ENCODE results near the gene DHX16. TPM values are rescaled to one million over a fixed set of nuclear protein-coding genes. Genes with fewer than 3 reads are reported as not detected.
A peak's percentile ranks its signal among the peaks of the same experiment; 100 is the strongest.

Gene DHX16
- total RNA-seq, 6 donors from 2014 or later, result 28.1 to 60.8 (median 31.8) TPM

- no peak for ATAC-seq (ENCODE audit: low FRiP score in 2 of 2)
- peaks cover 32 to 50% (median 37%) of the 10 kb centered on the region in 4 donors for H3K4me1 ChIP-seq
- H3K27ac ChIP-seq, result peak overlapping the region in 3 of 4 donors; percentile 31 to 74 (median 59)
- WGBS, 2 donors, result 37 to 51% methylated on average over 1 of the region's 1 CpG
- no peaks in the 10 kb centered on the region for H3K9me3 ChIP-seq
- TF ChIP-seq CTCF (IDR thresholded peaks at IDR 0.05), result peak in 1 of 6 experiments; percentile 8
- no peak for TF ChIP-seq POLR2AphosphoS5 (IDR thresholded peaks at IDR 0.05)
- DNase-seq, result no peak
- no peaks in the 10 kb centered on the region for H3K27me3 ChIP-seq
- peaks cover 22 to 50% (median 28%) of the 10 kb centered on the region in 4 donors for H3K36me3 ChIP-seq
- no peak overlapping the region for H3K4me3 ChIP-seq
These were observed 60.6 kb downstream of the DHX16 start for GRCh38 chr6:30612213-30612612.

GRCh38 chr6:30611856-30612194 is 61.0 kb downstream of the DHX16 start:
- Histone ChIP-seq H3K9me3 (no peaks in the 10 kb centered on the region), H3K27ac (peak overlapping the region in 2 of 4 donors; percentile 16 to 74), H3K27me3 (no peaks in the 10 kb centered on the region), H3K4me3 (no peak overlapping the region), H3K4me1 (peaks cover 32 to 50% (median 37%) of the 10 kb centered on the region in 4 donors), H3K36me3 (peaks cover 25 to 53% (median 30%) of the 10 kb centered on the region in 4 donors)
- DNase-seq, result no peak
- TF ChIP-seq CTCF (IDR thresholded peaks at IDR 0.05), result no peak
- TF ChIP-seq POLR2AphosphoS5 (IDR thresholded peaks at IDR 0.05), result no peak
- TF ChIP-seq POLR2A (IDR thresholded peaks at IDR 0.05), result no peak
- TF ChIP-seq EP300 (IDR thresholded peaks at IDR 0.05), result no peak
- ATAC-seq (ENCODE audit: low FRiP score in 2 of 2), result no peak
- WGBS, 2 donors, result 72 to 78% methylated on average over 2 of the region's 2 CpGs

- H3K27ac ChIP-seq, result peak overlapping the region in 2 of 4 donors; percentile 16 to 74
- no peak for DNase-seq
- TF ChIP-seq EP300 (IDR thresholded peaks at IDR 0.05) (no peak), POLR2A (IDR thresholded peaks at IDR 0.05) (no peak), CTCF (IDR thresholded peaks at IDR 0.05) (no peak), POLR2AphosphoS5 (IDR thresholded peaks at IDR 0.05) (no peak)
- WGBS, 2 donors, result 77% methylated on average over 9 of the region's 9 CpGs
- no peak for ATAC-seq (ENCODE audit: low FRiP score in 2 of 2)
- peaks cover 26 to 53% (median 33%) of the 10 kb centered on the region in 4 donors for H3K36me3 ChIP-seq
- no peaks in the 10 kb centered on the region for H3K27me3 ChIP-seq
- no peak overlapping the region for H3K4me3 ChIP-seq
- peaks cover 32 to 50% (median 37%) of the 10 kb centered on the region in 4 donors for H3K4me1 ChIP-seq
- H3K9me3 ChIP-seq, result no peaks in the 10 kb centered on the region
These were observed 61.5 kb downstream of the DHX16 start for GRCh38 chr6:30611150-30611855.

GRCh38 chr6:30610065-30610464 is 62.7 kb downstream of the DHX16 start:
- H3K9me3 ChIP-seq, result no peaks in the 10 kb centered on the region
- H3K36me3 ChIP-seq, result peaks cover 34 to 58% (median 43%) of the 10 kb centered on the region in 4 donors
- WGBS, 2 donors, result 84 to 89% methylated on average over 4 of the region's 4 CpGs
- ATAC-seq (ENCODE audit: low FRiP score in 2 of 2), result no peak
- no peaks in the 10 kb centered on the region for H3K27me3 ChIP-seq
- no peak overlapping the region for H3K4me3 ChIP-seq
- TF ChIP-seq POLR2A (IDR thresholded peaks at IDR 0.05) (no peak), POLR2AphosphoS5 (IDR thresholded peaks at IDR 0.05) (no peak), EP300 (IDR thresholded peaks at IDR 0.05) (no peak), CTCF (IDR thresholded peaks at IDR 0.05) (no peak)
- no peak for DNase-seq
- H3K4me1 ChIP-seq, result peaks cover 32 to 50% (median 37%) of the 10 kb centered on the region in 4 donors
- H3K27ac ChIP-seq, result peak overlapping the region in 1 of 4 donors; percentile 39

- TF ChIP-seq POLR2A (IDR thresholded peaks at IDR 0.05), result no peak
- no peak for TF ChIP-seq EP300 (IDR thresholded peaks at IDR 0.05)
- TF ChIP-seq POLR2AphosphoS5 (IDR thresholded peaks at IDR 0.05), result no peak
- TF ChIP-seq CTCF (IDR thresholded peaks at IDR 0.05), result no peak
- Histone ChIP-seq H3K36me3 (peaks cover 72 to 88% (median 85%) of the 10 kb centered on the region in 4 donors), H3K4me1 (peaks cover 0 to 4% (median 0%) of the 10 kb centered on the region in 4 donors), H3K27me3 (no peaks in the 10 kb centered on the region), H3K27ac (no peak overlapping the region), H3K4me3 (no peak overlapping the region), H3K9me3 (no peaks in the 10 kb centered on the region)
- no peak for ATAC-seq (ENCODE audit: low FRiP score in 2 of 2)
- 95 to 96% methylated on average over 13 of the region's 13 CpGs for WGBS, 2 donors
- no peak for DNase-seq
These were observed 68.8 kb downstream of the DHX16 start for GRCh38 chr6:30603961-30604360.

Data from upper lobe of left lung (tissue), 6 donors.